HG02852 (cell line): ENCODE data around the gene MAGEF1.

Source experiments
- ATAC-seq: cut with Tn5 transposase; IDR thresholded peaks from one replicate; pipeline ENCODE4 v1.9.1; 2021; ENCODE audit warnings: mild to moderate bottlenecking, moderate library complexity; ENCODE audit not compliant: unreplicated experiment

Gene MAGEF1, protein sequence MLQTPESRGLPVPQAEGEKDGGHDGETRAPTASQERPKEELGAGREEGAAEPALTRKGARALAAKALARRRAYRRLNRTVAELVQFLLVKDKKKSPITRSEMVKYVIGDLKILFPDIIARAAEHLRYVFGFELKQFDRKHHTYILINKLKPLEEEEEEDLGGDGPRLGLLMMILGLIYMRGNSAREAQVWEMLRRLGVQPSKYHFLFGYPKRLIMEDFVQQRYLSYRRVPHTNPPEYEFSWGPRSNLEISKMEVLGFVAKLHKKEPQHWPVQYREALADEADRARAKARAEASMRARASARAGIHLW

DNA sequence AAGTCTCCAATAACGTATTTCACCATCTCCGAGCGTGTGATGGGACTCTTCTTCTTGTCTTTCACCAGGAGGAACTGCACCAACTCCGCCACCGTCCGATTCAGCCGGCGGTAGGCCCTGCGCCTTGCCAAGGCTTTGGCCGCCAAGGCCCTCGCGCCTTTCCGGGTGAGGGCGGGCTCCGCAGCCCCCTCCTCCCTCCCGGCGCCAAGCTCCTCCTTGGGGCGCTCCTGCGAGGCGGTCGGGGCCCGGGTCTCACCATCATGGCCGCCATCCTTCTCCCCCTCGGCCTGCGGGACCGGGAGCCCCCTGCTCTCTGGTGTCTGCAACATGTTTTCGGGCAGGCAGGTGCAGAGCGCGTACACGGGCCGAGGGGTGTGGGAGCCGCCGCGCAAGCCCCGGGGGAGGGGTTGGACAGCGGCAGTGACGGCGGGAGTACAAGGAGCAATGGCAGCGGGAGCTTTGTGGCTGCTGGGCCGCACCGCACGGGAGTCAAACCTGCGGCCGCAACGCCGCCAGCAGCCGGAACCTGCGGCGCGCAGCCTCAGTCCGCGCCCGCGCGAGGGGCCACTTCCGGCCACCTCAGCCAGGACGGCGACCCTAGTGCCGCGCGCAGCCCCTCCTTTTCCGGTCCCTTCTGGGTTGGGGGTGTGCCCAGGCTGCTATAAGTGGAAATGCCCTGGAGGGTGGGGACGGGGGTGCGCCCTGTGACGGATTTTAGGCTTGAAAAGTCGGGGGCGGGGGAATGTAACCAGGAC lies at the start of gene MAGEF1:
Gene MAGEF1, minus strand, starts transcription at position 572 of the 755 bp plus-strand sequence. Its CDS starts 243 bp downstream, at position 329.
- ATAC-seq = peak; percentile 82

GRCh38 chr3:184761075-184761841 lies 49.4 kb upstream of the MAGEF1 start:
- no peak for ATAC-seq

GRCh38 chr3:184760337-184761074 lies 48.6 kb upstream of the MAGEF1 start:
- no peak for ATAC-seq

DNA sequence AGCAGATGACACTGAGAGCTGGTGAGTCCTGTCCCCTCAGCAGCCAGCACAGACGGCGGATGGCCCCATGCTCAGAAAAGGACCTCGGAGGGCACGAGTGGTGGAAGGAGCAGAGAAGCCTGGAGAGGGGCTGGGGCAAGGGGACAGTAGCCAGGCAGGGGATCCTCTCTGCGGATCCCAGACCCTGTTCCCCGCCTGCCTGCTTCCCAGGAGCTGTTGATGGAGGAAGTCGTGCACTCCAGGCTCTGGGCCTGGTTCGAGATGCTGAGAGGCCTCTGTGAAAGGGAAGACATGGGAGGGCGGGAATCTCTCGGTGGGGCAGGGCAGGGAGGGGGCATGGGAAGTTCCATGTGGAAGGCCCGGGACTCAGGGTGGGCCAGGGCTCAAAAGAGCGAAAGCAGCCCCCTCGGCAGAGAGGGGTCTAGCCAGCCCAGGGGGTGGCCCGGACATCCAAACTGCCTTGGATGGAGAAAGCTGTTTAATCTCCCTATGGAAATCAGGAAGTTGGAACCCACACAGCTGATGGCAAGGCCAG lies 47.9 kb upstream of the MAGEF1 start:
- ATAC-seq = no peak

DNA sequence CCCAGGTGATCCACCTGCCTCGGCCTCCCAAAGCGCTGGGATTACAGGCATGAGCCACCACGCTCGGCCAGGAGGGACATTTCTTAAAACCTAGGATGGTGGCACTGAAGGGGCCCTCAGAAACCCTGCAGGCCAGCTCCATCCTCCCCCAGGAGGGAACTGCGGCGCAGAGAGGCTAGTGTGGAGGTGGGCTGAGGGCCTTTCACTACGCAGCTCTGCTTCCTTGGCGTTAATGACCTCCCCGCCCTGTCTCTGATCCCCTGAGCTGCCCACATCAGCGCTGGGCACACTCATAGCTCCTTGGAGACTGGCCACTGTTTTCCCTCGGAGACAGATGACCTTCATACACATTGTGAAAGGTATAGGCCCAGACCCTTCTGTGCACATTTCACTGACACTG lies 46.2 kb upstream of the MAGEF1 start:
- no peak for ATAC-seq

GRCh38 chr3:184757022-184757651 lies 45.3 kb upstream of the MAGEF1 start:
- no peak for ATAC-seq

- no peak for ATAC-seq
Observed at GRCh38 chr3:184756151-184757021, 44.5 kb upstream of the MAGEF1 start.

- ATAC-seq = no peak
Observed at GRCh38 chr3:184755315-184755731, 43.5 kb upstream of the MAGEF1 start.

GRCh38 chr3:184752361-184752760 lies 40.5 kb upstream of the MAGEF1 start:
- ATAC-seq = no peak

DNA sequence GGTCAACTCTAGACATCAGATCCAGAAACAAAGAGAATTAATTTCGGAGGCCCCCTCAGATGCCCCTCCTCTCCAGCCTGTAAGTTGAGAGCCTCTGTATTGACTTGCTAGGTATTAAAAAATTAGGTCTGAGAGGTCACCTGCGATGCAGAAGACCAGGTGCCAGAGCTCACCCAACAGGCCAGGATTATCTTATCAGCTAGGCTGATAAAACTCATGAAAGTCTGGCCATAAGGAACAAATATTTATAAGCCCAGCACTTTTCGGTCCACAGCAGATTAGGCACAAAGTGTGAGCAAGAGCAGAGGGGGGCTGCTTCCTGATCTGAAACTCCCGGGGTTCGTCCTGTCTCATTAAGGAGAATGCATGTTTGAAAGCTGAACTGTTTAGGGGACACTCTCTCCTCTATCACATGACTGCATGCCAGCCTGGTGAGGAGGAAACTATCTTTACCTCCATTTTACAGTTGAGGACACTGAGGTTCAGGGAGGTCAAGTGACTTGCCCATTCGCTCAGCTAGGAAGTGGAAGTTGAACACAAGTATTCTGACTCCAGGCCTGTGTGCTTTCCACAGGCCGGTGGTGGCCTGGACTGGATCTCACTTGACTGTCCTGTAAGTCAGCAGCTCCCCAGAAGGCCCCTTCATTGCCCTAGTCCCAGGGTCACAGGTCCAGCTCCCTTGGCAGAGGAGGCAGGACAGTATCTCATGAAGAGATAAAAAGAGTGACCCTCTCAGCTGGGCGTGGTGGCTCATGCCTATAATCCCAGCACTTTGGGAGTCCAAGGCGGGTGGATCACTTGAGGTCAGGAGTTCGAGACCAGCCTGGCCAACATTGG lies 39.6 kb upstream of the MAGEF1 start:
- no peak for ATAC-seq

GRCh38 chr3:184750349-184751083 lies 38.7 kb upstream of the MAGEF1 start:
- no peak for ATAC-seq

DNA sequence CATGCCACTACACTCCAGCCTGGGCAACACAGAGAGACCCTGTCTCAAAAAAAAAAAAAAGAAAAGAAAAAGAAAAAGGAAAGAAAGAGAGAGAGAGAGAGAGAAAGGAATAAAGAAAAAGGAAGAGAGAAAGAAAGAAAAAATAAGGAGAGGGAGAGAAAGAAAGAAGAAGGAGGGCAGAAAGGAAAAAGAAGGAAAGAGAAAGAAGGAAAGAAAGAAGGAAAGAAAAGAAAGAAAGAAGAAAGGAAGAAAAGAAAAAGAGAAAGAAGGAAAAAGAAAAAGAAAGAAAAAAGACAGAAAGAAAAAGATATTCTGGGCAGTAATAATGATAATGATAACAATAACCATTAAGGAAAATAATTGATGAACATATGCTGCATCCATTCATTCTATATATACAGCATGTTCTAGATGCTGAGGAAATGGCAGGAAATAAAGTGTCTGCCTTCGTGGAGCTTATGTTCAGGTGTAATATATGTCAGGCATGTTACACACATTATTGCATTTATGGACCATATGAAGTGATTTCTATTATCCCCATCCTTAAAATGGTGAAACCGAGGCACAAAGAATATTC lies 37.4 kb upstream of the MAGEF1 start:
- ATAC-seq = no peak

- peak; percentile 67 for ATAC-seq
Observed at GRCh38 chr3:184748219-184749135, 36.6 kb upstream of the MAGEF1 start.

GRCh38 chr3:184746131-184747120 lies 34.6 kb upstream of the MAGEF1 start:
- ATAC-seq = no peak

GRCh38 chr3:184745526-184745925 lies 33.7 kb upstream of the MAGEF1 start:
- ATAC-seq = no peak
